Activated T-helper 17 cell treated with anti-CD3 and anti-CD28 coated beads, Interleukin-2, amount 50 U/mL, for 72 hours (primary cell): ENCODE measurements around the gene CBFA2T2. TPM values are rescaled to one million over a fixed set of nuclear protein-coding genes. Genes with fewer than 3 reads are reported as not detected.

Experiments used
- ATAC-seq: fragments of 150-1000 bp; cut with Tn5 transposase; replicated peaks from 2 replicates; pipeline ENCODE4 v1.10.0; 2021; ENCODE audit warnings: mild to moderate bottlenecking, moderate library complexity
- H3K27ac Mint-ChIP-seq: one replicate; pipeline ENCODE4 v1.8.0; 2022; ENCODE audit warnings: mixed read lengths
- H3K27me3 Mint-ChIP-seq: one replicate; pipeline ENCODE4 v1.8.0; 2022; ENCODE audit warnings: mixed read lengths
- H3K36me3 Mint-ChIP-seq: one replicate; pipeline ENCODE4 v1.8.0; 2022; ENCODE audit warnings: low read depth, mild to moderate bottlenecking, mixed read lengths
- H3K4me1 Mint-ChIP-seq: one replicate; pipeline ENCODE4 v1.8.0; 2022; ENCODE audit warnings: mixed read lengths
- H3K4me3 Mint-ChIP-seq: one replicate; pipeline ENCODE4 v1.8.0; 2022; ENCODE audit warnings: mild to moderate bottlenecking, mixed read lengths
- H3K9me3 Mint-ChIP-seq: one replicate; pipeline ENCODE4 v1.8.0; 2022; ENCODE audit warnings: mixed read lengths
- total RNA-seq, 2 donors: library from RNA; stranded (reverse); gene quantifications; one replicate each; pipeline ENCODE4 v1.2.3, GENCODE V29; 2022

The CBFA2T2 gene
- total RNA-seq, 2 donors from 2014 or later: 14.5 to 25.6 TPM

GRCh38 chr20:33674294-33675135 lies 184.6 kb downstream of the CBFA2T2 start, which contains the start of gene NECAB3:
TSS of gene NECAB3 (minus strand) at chr20:33674428. CDS start at chr20:33674352, 76 bp downstream.
- no peaks in the 10 kb centered on the region for H3K9me3 Mint-ChIP-seq
- peak within 1 kb of the TSS; percentile 63 for H3K27ac Mint-ChIP-seq
- no peaks in the 10 kb centered on the region for H3K27me3 Mint-ChIP-seq
- peak; percentile 88 for ATAC-seq
- peak within 1 kb of the TSS; percentile 77 for H3K4me3 Mint-ChIP-seq
- H3K4me1 Mint-ChIP-seq: peaks cover 18% of the 10 kb centered on the region
- H3K36me3 Mint-ChIP-seq: peaks cover 32% of the 10 kb centered on the region

GRCh38 chr20:33675136-33675959 lies 185.5 kb downstream of the CBFA2T2 start:
- no peaks in the 10 kb centered on the region for H3K27me3 Mint-ChIP-seq
- ATAC-seq: no peak
- H3K4me3 Mint-ChIP-seq: peak overlapping the region; percentile 66
- peaks cover 35% of the 10 kb centered on the region for H3K36me3 Mint-ChIP-seq
- H3K27ac Mint-ChIP-seq: peak overlapping the region; percentile 31
- peaks cover 13% of the 10 kb centered on the region for H3K4me1 Mint-ChIP-seq
- no peaks in the 10 kb centered on the region for H3K9me3 Mint-ChIP-seq

GRCh38 chr20:33676121-33676520 lies 186.2 kb downstream of the CBFA2T2 start:
- no peak for ATAC-seq
- H3K4me1 Mint-ChIP-seq: peaks cover 19% of the 10 kb centered on the region
- no peaks in the 10 kb centered on the region for H3K9me3 Mint-ChIP-seq
- no peaks in the 10 kb centered on the region for H3K27me3 Mint-ChIP-seq
- peaks cover 42% of the 10 kb centered on the region for H3K36me3 Mint-ChIP-seq
- H3K27ac Mint-ChIP-seq: no peak overlapping the region
- no peak overlapping the region for H3K4me3 Mint-ChIP-seq

- Mint-ChIP-seq H3K27me3 (no peaks in the 10 kb centered on the region), H3K4me3 (no peak overlapping the region), H3K36me3 (peaks cover 42% of the 10 kb centered on the region), H3K4me1 (peaks cover 26% of the 10 kb centered on the region), H3K9me3 (no peaks in the 10 kb centered on the region), H3K27ac (no peak overlapping the region)
- no peak for ATAC-seq
Observed at GRCh38 chr20:33676652-33677645, 187.1 kb downstream of the CBFA2T2 start.

- Mint-ChIP-seq H3K4me1 (peaks cover 29% of the 10 kb centered on the region), H3K27ac (peak overlapping the region; percentile 74), H3K36me3 (peaks cover 49% of the 10 kb centered on the region), H3K4me3 (peak overlapping the region; percentile 46), H3K9me3 (no peaks in the 10 kb centered on the region), H3K27me3 (no peaks in the 10 kb centered on the region)
- no peak for ATAC-seq
Observed at GRCh38 chr20:33677991-33678702, 188.3 kb downstream of the CBFA2T2 start.

GRCh38 chr20:33679758-33680485 lies 190.0 kb downstream of the CBFA2T2 start:
- Mint-ChIP-seq H3K4me1 (peaks cover 27% of the 10 kb centered on the region), H3K4me3 (peak overlapping the region; percentile 46), H3K36me3 (peaks cover 54% of the 10 kb centered on the region)

GRCh38 chr20:33680686-33681085 lies 190.8 kb downstream of the CBFA2T2 start:
- Mint-ChIP-seq H3K27me3 (no peaks in the 10 kb centered on the region), H3K4me1 (peaks cover 23% of the 10 kb centered on the region), H3K4me3 (peak overlapping the region; percentile 46), H3K9me3 (no peaks in the 10 kb centered on the region), H3K36me3 (peaks cover 61% of the 10 kb centered on the region), H3K27ac (peak overlapping the region; percentile 46)
- ATAC-seq: no peak

More at GRCh38 chr20:33679758-33680485, 190.0 kb downstream of the CBFA2T2 start:
- peak; percentile 80 for ATAC-seq
- Mint-ChIP-seq H3K9me3 (no peaks in the 10 kb centered on the region), H3K27ac (peak overlapping the region; percentile 74), H3K27me3 (no peaks in the 10 kb centered on the region)

- peak overlapping the region; percentile 40 for H3K4me3 Mint-ChIP-seq
- no peak for ATAC-seq
- peak overlapping the region; percentile 51 for H3K27ac Mint-ChIP-seq
- H3K9me3 Mint-ChIP-seq: no peaks in the 10 kb centered on the region
- H3K36me3 Mint-ChIP-seq: peaks cover 60% of the 10 kb centered on the region
- H3K27me3 Mint-ChIP-seq: no peaks in the 10 kb centered on the region
- peaks cover 23% of the 10 kb centered on the region for H3K4me1 Mint-ChIP-seq
Observed at GRCh38 chr20:33681288-33681687, 191.4 kb downstream of the CBFA2T2 start.

- Mint-ChIP-seq H3K27ac (peak overlapping the region; percentile 51), H3K36me3 (peaks cover 55% of the 10 kb centered on the region), H3K9me3 (no peaks in the 10 kb centered on the region), H3K4me3 (peak overlapping the region; percentile 40), H3K4me1 (peaks cover 28% of the 10 kb centered on the region), H3K27me3 (no peaks in the 10 kb centered on the region)
- no peak for ATAC-seq
Observed at GRCh38 chr20:33681728-33682353, 191.9 kb downstream of the CBFA2T2 start.

- Mint-ChIP-seq H3K27me3 (no peaks in the 10 kb centered on the region), H3K27ac (peak overlapping the region; percentile 84), H3K9me3 (no peaks in the 10 kb centered on the region), H3K36me3 (peaks cover 27% of the 10 kb centered on the region), H3K4me1 (peaks cover 36% of the 10 kb centered on the region), H3K4me3 (peak overlapping the region; percentile 85)
- no peak for ATAC-seq
Observed at GRCh38 chr20:33684533-33685327, 194.8 kb downstream of the CBFA2T2 start.

- ATAC-seq: peak; percentile 54
- H3K36me3 Mint-ChIP-seq: peaks cover 24% of the 10 kb centered on the region
- H3K27ac Mint-ChIP-seq: peak overlapping the region; percentile 84
- peak overlapping the region; percentile 85 for H3K4me3 Mint-ChIP-seq
- no peaks in the 10 kb centered on the region for H3K27me3 Mint-ChIP-seq
- peaks cover 39% of the 10 kb centered on the region for H3K4me1 Mint-ChIP-seq
- H3K9me3 Mint-ChIP-seq: no peaks in the 10 kb centered on the region
Observed at GRCh38 chr20:33685328-33686099, 195.6 kb downstream of the CBFA2T2 start.
